Measurements from ENCODE around the gene IL11.

GRCh38 chr19:55390461-55390880, 20.2 kb upstream of the IL11 start:
- no peak for TF ChIP-seq CTCF (IDR thresholded peaks at IDR 0.05 in 8 of 11, conservative IDR thresholded peaks at IDR 0.05 in 3 of 11)
- no peak for TF ChIP-seq POLR2A (IDR thresholded peaks at IDR 0.05)
- TF ChIP-seq POLR2AphosphoS5 (IDR thresholded peaks at IDR 0.05) = peak; percentile 29 to 70 (median 34)
